ENCODE results near the gene AMOTL1.

GRCh38 chr11:94784884-94785283 is 16.7 kb downstream of the AMOTL1 start:
- TF ChIP-seq EZH2 (IDR thresholded peaks at IDR 0.05) (no peak), POLR2AphosphoS5 (IDR thresholded peaks at IDR 0.05; ENCODE audit: borderline replicate concordance, low read depth, low read length) (no peak), FOXP2 (optimal IDR thresholded peaks at IDR 0.05; ENCODE audit: control extremely low read depth, extremely low read length, insufficient read depth) (no peak)

All from SK-N-MC (cell line).